OCI-LY3 (cell line): ENCODE measurements around the gene SDE2.

Experiments used
- CTCF ChIP-seq: fragments of 200-600, 300-600 bp; sonication (generic); IDR thresholded peaks from 2 replicates; pipeline ENCODE4 v1.5.1; 2014; ENCODE audit warnings: antibody characterized with exemption, low read length, low read depth
- EZH2phosphoT487 ChIP-seq: fragments of 200-600 bp; shearing (Covaris generic); IDR thresholded peaks from 2 replicates; pipeline ENCODE4 v1.6.1; 2018; ENCODE audit warnings: antibody characterized with exemption, mixed run types, low read depth

DNA sequence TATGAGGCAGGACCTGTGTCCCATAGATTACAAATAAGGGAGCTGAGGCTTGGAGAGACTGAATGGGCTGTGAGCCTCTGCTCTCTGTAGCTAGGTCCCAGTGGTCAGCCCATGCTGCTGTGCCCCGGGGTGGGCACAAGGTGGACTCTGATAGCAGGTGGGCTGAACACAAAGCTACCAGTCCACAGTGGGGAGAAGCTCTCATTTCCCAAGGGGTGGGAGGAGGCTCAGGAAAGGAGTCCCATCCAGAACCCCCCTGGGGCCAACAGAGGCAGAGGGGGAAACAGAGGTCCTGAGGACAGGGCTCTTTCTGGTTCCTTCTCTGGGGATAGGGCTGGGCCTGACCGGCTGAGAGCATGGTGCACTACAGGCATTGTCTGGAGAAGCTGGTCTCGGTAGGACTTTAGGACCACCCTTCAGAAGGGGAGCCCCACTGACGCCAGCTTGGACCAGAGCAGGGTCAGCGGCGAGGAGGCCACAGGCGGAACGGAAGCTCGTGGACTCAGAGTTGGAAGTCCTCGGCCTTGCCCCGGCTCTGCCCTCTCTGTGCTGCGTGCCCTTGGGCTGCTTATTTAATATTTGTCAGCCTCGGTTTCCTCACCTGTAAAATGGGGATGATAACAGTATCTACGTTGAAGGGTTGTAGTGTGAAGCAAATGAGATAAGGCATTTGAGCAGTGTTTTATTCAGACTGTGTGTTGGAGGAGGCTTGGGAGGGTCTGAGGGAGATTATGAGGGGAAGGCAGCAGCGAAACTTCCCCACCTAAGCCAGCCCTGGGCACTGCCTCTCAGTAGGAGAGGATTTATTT, 26.6 kb downstream of the SDE2 start:
- TF ChIP-seq CTCF: no peak
- no peak for TF ChIP-seq EZH2phosphoT487
